ENCODE results near the gene SH3GLB2.
"Not testable (repeated sequence)": the region's sequence is repeated elsewhere in the genome, so short reads cannot be mapped to it uniquely, and the experiment has no call there.

SH3GLB2 gene

GRCh38 chr9:129014124-129014523 is 14.0 kb downstream of the SH3GLB2 start:
- no peak for DNase-seq

DNA sequence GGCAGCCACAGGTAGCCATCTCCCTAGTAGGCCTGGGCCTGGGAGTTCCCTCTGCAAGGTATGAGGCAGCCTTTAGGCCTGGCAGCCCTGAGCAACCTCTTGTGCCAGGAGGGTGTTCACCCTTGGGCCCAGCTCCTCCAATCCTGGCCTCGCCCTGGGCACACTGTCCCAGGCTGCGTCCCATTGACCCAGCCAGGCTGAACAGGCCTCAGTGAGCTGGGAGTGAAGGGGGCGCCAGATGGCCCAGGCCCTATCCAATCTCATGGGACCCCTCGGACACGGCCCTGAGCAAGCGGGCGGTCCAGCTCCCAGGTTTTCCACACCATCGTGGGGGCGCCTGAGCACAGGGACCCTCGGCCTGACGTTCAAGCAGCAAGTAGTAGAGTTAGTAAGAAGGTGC is 14.5 kb downstream of the SH3GLB2 start:
- no peak for DNase-seq

DNA sequence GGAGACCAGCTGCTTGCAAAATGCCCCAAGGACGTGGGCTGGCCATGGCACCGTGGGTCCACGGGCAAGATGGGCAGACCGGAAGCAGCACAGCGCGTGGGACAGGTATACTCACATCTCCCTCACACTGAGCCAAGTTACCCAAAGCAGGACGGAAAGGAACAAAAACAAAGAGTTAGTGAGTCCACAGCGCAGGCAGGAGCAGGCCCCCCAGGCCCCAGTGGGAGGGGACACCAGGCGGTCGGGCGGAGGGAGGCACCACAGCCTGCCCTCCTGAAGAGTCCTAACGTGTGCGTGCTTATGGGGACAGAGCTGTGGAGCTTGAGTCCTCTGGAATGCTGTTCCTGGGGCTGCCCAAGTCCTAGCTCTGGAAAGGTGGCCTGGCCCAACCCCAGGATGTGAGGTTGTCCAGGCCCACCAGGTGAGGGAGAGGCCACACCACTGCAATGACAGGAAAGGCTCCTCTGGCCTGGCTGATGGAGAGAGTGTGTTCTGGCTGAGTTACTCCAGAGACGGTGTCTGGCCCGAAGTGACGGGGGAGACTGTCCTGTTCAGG is 15.2 kb downstream of the SH3GLB2 start:
- no peak for DNase-seq

DNA sequence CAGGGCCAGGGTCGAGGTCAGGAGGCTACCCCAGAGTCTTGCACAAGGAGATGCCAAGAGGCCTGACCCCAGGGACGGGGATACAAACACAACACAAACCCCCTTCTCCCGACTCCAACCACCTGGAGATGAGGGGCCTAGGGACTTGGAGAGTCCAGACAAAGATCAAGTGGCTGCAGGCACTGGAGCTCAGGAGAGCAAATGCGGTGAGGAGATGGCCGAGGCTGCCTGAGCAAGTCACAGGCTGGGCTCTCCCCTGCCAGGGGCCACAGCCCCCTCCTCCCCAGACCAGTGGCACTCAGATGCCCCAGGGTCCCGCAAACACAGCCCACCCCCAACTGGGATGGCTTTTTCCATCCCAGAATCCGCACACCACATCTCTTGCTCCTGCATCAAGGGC is 15.8 kb downstream of the SH3GLB2 start:
- no peak for DNase-seq

- DNase-seq = no peak
Observed at GRCh38 chr9:129011761-129012181, 16.4 kb downstream of the SH3GLB2 start.

DNA sequence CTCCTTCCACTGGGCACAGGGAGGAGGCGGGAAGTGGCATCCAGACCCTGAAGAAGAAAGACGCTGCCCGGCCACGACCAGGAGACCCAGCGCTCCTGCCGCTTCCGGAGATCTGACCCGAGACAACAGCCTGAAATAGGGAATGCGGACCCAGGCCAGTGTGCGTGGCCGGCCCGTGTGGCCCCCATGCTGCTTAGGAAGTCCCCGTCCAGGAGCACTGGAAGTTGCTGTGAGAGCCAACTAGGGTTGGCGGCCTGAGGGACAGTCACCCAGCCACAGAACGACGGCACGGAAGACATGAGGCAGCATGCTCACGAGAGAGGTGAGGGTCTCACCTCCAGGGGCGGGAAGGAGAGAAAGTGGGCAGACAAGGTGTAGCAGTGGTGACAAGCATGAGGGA is 17.0 kb downstream of the SH3GLB2 start:
- DNase-seq = no peak

DNA sequence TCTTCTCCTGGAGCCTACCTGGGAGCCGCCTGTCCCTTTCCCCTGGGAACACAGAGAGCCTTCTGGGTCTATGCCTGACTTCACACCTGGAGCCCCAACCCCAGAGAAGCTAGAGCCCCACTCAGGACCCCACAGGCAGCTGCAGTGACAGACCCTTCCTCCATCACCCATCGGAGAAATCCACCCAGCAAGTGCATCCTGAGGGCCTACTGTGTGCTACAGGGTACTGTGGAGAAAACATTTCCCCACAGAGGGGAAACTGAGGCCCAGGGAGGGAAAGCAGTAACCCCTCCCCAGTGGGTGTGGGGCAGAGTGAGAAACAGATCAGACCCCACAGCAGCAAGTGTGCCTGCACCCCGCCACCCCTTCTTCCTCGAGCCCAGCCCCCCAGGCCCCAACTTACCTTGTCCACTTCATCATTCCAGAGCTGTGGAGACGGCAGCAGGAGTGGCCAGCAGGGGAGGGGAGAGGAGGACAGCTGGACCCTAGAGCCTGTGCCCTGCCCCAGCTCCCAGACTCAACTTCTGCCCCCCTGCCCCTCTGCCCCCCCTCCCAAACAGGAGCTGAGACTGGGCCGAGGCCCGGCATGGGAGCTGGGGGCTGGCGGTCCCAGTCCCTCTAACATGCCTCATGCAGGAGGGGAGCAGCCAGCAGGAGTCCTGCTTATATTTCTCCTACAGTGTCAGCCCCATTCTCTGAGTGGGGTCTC is 17.7 kb downstream of the SH3GLB2 start:
- DNase-seq = no peak

DNA sequence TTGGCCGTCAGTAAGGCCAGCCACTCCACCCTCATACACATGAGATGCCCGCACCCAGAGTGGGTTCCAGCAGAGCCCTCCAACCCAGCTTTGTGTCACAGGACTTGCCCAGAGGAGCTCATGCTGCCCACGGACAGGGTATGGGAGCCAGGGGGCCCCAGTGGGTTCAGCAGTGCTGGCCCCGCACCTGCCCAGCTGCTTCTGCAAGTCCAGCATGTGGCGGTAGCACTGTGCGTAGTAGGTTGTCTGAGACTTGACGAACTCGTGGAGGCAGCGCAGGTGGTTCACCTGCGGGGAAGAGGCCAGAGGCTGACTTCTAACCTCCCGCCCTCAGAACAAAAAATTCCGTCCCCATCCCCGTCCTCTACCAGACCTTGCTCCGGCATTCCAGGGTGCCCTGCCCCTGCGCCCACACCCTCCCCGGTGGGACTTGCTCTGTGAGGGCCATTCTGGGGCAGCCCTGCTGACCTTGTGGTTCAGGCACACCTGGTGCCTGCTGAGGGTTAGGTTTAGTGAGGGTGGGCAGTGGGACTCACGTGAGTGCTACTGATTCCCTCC is 18.5 kb downstream of the SH3GLB2 start:
- DNase-seq = no peak

DNA sequence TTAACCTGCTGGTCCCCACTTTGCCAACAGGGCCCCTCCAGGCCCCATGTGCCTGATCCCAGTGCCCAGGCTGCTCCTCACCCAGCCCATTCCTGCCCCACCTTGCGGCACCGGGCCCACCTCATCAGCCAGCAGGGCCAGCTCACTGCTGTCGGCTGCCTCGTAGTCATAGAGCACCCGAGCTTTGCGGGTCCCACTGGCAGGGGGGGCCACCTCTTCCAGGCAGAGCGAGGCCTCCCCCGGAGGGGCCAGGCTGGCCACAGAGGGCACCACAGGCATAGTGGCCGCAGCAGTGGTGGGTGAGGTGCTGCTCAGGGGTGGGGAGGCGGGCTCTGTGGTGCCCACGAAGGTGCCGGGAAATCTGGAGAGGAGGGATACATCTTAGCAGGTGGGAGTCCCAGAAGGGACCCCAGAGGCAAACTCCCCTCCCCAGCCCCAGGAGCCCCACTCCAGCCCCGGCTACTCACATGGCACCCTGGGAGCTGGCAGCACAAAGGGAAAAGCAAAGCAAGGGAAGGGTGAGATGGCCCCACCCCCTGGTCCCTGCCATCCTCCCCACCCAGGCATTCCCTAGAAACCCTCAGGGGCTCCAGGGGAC is 19.0 kb downstream of the SH3GLB2 start:
- DNase-seq = no peak

GRCh38 chr9:129008469-129008965 is 19.6 kb downstream of the SH3GLB2 start:
- no peak for DNase-seq

DNA sequence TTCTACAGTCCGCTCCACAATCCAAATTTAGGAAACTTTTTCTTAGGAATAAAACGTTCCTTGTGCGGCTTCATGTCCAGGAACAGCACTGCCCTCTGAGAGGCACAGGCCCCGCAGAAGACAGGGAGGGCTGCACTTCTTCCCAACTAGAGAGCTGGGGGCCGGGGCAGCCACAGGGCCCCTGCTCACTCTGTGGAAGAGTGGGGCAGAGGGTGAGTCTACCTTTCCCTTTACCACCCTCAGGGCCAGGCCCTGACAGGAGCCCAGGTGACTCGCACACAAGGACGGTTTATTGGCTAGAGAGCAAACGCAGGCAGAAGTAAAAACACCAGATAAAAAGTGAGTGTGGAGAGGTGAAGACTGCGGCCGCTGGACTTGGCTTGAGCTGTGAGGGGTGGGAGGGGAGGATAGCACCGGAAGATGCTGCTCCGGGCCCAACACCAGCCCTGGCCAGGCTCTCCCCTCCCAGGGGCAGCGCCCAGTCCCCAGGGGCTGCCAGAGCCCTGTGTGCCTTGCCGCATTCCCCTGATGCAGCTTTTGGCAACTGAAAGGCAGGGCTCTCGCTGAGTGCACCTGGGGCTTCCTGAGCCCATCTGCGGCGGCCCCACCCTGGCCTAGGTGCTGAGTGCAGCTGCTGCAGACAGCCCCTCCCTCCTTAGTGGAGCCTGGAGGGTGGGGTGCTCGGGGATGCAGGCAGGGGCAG is 20.2 kb downstream of the SH3GLB2 start:
- DNase-seq = no peak

DNA sequence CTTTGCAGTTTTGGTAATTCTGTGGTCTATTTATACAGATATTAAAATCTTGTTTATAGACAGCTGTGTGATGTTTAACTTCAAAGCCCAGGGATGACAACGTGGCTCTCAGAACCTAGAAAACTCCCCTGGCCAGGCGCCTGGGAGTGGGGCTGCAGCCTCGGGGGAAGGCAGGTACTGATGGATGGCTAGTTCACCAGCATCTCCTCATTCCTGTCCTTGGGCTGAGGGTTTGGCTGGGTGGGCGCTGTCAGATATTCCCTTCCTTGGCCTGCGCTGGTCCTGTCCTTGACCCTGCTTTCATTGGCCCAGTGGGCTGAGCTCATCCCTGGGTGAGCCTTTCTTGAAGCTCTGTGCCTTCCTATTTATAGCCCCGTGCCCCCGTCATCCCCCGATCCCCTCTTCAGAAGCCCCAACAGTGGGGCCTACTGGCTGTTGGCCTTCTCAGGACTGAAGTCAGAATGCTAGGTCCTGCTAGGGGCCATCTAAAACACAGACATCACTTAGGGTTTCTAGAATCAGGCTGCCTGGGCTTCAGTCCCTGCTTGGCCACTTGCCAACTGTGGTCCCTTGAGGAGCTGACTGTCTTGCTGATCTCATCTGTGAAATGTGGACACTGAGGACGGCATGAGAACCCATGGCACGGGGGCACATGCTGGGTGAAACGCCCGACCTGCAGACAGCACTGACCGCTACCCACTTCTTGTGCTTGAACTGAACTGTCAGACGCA is 20.9 kb downstream of the SH3GLB2 start:
- no peak for DNase-seq

- peak; percentile 92 for DNase-seq
Observed at GRCh38 chr9:129006328-129007034, 21.6 kb downstream of the SH3GLB2 start.

- DNase-seq = no peak
Observed at GRCh38 chr9:129005336-129005997, 22.7 kb downstream of the SH3GLB2 start.

- not testable (repeated sequence) for DNase-seq
Observed at GRCh38 chr9:129004173-129004572, 24.0 kb downstream of the SH3GLB2 start.

DNA sequence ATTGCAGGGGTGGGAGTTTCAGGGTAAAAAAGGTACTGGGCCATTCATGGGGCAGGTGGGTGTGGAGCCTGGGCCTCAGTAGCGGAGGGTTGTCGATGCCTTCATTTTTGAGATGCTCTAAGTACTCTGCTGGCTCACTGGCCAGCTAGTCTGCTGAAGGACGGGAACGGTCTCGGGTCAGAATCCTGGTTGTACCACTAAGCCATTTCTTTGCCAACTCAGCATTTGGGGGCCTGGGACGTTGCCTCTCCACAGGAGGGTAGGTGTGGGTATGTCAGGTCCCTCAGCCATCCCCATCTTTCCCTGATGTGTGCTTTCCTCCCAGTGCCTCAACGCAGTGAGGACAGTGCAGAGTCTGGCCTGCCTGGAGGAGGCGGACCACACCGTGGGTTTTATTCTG is 25.1 kb downstream of the SH3GLB2 start:
- no peak for DNase-seq

GRCh38 chr9:129001504-129002325 is 26.4 kb downstream of the SH3GLB2 start:
- no peak for DNase-seq

DNA sequence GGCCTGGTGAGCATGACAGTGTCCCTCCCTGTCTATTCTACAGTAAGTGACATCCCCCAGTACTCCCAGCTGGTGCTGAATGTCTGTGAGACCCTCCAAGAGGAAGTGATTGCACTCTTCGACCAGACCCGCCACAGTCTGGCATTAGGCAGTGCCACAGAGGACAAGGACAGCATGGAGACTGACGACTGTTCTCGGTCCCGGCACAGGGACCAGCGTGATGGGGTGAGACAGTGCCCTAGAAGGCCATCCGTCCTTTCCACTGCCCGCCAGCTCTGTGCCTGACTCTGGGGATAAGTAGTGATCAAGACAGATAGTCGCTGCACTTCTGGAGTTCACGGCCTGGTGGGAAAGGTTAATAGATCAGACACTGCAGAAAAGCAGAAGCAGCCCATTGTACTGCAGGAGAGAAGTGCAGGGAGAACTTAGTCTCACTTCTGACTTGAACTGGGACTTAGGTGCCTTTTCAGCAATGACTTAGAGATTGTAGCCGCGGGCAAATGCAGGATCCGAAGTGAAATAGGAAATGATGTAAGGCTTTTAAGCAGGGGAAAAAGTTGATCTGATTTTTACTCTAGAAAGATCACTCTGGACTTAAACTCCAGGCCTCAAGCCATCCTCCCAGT is 28.4 kb downstream of the SH3GLB2 start:
- DNase-seq = no peak

- no peak for DNase-seq
Observed at GRCh38 chr9:128998462-128998861, 29.7 kb downstream of the SH3GLB2 start.

- no peak for DNase-seq
Observed at GRCh38 chr9:128995791-128996190, 32.3 kb downstream of the SH3GLB2 start.
